ENCODE measurements around the gene TAP1.
A peak's percentile ranks its signal among the peaks of the same experiment; 100 is the strongest.

TAP1 gene

DNA sequence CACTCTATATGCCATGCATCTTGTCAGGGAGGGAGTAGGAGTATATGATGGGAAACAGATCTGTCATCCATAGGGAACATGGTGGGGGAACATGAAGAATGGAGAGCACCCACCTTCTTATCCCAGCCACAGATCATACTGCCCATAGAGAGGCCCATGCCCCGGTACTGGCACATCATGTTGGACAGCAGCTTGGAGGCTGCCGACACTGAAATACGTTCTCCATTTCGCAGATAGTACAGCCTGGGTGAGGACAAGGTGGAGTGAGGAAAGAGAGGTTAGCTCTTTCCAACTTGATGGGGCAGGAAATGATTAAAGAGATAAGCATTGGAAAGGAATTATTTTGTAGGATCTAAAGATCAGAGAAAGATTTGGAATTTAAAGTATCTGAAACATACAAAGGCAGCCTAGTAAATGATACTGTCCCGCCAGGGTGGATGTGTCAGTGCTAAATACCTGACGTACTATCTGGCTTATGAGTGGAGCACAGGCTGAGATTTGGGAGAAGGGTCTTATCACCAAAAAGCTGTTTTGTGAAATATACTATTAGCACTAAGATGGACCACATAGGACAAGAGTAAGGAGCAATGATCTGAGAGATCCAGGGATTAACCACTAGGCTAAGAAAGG lies 11.4 kb downstream of the TAP1 start:
- no peak for DNase-seq (ENCODE audit: low spot score)

DNA sequence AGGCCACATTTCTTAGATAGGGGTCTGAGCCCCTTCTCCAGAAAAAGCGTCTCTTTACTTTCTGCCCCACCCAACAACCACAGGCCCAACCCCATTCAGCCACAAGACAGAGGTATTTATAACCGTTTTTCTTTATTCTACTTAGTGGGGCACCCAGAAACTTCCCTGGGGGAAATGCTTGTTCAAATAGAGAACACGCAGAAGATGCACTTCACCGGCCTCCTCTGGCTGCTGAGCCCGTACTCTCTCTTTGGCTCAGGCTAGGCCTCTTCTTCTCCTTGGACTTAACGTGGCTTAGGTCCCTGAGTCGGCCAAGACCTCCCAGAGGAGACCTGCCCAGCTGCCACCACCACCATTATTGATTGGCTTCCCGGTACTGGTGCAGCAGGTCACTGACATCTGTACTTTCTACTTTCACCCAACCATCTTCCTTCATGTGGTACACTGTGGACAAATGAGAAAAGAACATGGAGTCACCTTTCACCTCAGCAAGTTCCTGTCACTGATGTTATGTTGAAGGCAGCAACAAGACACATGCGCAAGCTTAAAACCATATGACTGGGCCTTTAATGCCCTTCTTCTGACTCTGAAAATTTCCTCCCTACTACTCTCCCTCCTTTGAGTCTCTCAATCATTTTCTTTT lies 12.8 kb downstream of the TAP1 start:
- DNase-seq (ENCODE audit: low spot score), result no peak

DNA sequence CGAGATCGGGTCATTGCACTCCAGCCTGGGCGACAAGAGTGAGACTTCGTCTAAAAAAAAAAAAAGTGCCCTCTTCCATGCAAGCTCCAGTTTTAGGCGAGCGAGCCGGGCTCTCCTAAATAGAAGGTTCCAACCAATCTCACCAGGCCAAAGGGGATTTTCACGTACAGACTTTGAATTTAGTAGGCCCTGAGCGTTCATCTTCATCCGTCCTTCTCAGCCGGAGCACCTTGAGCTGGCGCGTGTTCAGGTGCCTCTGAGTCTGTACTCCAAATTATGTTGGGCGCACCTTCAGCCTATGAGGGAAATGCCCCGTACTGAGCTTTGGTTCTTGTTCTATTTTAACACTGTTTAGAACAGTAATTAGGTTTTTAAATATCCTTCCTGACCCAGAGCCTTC lies 14.1 kb downstream of the TAP1 start:
- DNase-seq (ENCODE audit: low spot score), result no peak

GRCh38 chr6:32838114-32838958 lies 15.2 kb downstream of the TAP1 start, which contains the start of gene TAP2:
Gene TAP2, minus strand, starts transcription at chr6:32838739. Its CDS starts 506 bp downstream, at chr6:32838233.
- peak; percentile 82 for DNase-seq (ENCODE audit: low spot score)

- no peak for DNase-seq (ENCODE audit: low spot score)
Measured at GRCh38 chr6:32837651-32838113, 15.8 kb downstream of the TAP1 start.

DNA sequence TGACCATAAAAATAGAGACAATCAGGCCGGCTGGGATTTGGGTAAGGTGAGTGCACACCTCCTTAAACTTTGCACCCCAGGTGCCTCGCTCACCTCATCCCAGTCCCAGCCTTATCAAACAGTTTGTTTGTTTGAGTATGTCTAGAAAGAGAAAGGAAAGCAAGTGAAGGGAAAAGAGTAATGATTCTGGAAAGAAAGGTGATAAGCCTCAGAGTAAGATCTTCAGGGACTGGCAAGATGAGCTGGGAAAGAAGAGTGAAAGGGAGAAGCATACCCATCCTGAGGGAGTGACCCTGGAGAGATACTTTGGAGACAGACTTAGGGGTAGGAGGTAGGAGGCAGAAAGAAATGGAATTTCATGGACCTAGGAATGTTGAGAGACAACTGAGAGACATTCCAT lies 16.6 kb downstream of the TAP1 start:
- DNase-seq (ENCODE audit: low spot score), result no peak

- DNase-seq (ENCODE audit: low spot score), result no peak
Measured at GRCh38 chr6:32835167-32835893, 18.2 kb downstream of the TAP1 start.

- peak; percentile 20 for DNase-seq (ENCODE audit: low spot score)
Measured at GRCh38 chr6:32833664-32834063, 19.8 kb downstream of the TAP1 start.

- no peak for DNase-seq (ENCODE audit: low spot score)
Measured at GRCh38 chr6:32832535-32832934, 21.0 kb downstream of the TAP1 start.

GRCh38 chr6:32830936-32831335 lies 22.6 kb downstream of the TAP1 start:
- no peak for DNase-seq (ENCODE audit: low spot score)

DNA sequence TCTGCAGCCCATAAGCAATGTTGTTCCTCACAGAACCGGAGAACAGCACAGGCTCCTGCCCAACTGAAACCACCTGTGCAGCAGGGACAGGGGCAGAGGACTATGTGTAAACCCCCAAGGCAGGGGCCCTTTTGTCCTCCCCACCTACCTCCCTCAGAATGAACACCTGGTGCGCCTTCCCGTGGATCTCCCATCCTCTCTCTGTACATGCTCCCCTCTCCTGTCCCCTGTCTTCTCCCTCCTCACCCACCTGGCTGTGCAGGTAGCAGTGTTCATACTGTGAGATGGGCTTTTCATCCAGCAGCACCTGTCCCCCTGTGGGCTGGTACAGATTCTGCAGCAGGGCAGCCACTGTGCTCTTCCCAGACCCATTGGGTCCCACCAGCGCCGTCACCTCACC lies 23.5 kb downstream of the TAP1 start:
- DNase-seq (ENCODE audit: low spot score), result no peak

GRCh38 chr6:32829495-32829894 lies 24.0 kb downstream of the TAP1 start:
- DNase-seq (ENCODE audit: low spot score), result no peak

- no peak for DNase-seq (ENCODE audit: low spot score)
Measured at GRCh38 chr6:32827025-32827424, 26.5 kb downstream of the TAP1 start.

- no peak for DNase-seq (ENCODE audit: low spot score)
Measured at GRCh38 chr6:32825966-32826365, 27.5 kb downstream of the TAP1 start.

- DNase-seq (ENCODE audit: low spot score), result no peak
Measured at GRCh38 chr6:32819729-32820128, 33.8 kb downstream of the TAP1 start.

DNA sequence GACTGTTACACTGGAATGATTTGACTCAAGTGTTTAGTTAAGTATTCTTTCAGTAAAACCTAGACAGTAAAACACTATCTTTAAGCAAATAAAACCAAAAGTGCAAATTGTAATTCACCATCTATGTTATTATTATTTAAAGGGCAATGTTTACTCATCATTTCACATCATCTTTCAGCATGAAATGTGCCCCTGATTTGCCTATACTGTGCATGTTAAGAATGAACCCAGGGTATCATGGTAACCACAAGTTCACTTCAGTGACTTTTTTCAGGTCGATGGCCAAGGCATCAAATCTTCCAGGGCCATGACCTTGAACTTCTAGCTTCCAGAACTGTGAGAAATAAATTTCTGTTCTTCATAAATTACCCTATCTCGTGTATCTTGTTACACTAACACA lies 34.6 kb downstream of the TAP1 start:
- no peak for DNase-seq (ENCODE audit: low spot score)

DNA sequence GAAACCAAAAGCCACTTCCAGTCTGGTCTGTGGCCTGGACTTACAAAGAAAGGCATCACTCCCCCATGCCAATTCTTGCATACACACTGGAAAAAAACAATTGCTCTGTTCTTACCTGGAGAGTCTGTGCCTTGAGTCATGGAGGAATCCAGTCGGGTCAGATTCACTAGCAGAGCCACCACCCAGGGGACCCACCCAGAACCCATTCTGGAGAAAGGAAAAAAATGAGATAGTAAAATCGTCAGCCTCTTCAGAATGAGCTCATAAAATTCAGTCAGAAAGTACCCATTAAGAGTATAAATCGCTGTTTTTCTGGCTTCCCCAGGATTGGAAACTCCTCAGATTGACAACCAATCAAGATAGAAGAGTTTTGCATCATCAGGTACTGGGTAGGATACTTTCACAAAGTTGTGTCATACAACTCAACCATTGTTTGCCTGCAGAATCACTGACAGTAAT lies 36.7 kb downstream of the TAP1 start, which contains the start of gene HLA-DOB:
Gene HLA-DOB (minus strand): TSS at position 257 of the 459 bp plus-strand sequence. CDS start 51 bp downstream, at position 206.
- DNase-seq (ENCODE audit: low spot score), result no peak

GRCh38 chr6:32815996-32816395 lies 37.5 kb downstream of the TAP1 start:
- no peak for DNase-seq (ENCODE audit: low spot score)

GRCh38 chr6:32815115-32815514 lies 38.4 kb downstream of the TAP1 start:
- no peak for DNase-seq (ENCODE audit: low spot score)

DNA sequence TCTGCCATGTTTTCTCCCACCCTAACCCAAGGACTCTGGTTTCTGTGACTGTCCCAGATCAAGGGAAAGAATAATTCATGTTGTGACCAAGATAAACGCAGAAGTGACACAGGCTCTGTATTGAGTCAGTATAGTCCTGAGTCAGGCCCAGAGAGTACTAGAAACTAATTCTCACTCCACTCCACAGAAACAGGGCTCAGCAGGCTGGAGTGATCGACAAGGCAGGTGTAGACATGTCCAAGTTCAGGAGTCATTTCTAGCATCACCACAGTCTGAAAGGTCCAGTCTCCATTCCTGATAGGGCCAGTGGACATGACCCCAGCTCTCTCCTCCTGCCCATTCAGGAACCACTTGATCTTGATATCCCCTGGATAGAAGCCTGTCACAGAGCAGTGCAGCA lies 39.4 kb downstream of the TAP1 start:
- no peak for DNase-seq (ENCODE audit: low spot score)

DNA sequence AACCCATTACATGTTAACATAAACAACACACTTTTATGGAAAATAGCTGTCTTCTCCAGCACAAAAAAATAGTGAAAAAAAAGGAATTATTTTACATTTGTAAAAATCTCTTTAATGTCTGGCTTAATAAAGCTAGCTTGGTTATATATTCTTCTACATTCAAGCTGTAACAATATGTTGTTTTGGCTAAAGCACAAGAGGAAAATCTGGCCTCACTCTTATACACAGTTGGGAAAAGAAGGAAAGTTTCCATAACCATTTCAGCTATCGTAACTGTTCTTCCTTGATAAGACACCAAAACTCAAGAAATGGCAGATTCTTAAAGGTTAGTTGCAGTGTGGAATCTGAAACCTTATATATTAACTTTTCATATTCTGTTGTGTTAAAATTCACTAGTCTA lies 44.3 kb downstream of the TAP1 start:
- DNase-seq (ENCODE audit: low spot score), result no peak
